GM12801 (cell line): ENCODE data around the gene ATP4A.

Source experiments
- CTCF ChIP-seq: IDR thresholded peaks from one replicate; pipeline ENCODE4 v1.5.1; 2011; ENCODE audit warnings: control low read depth; ENCODE audit not compliant: insufficient read length; ENCODE audit errors: extremely low read depth

Gene ATP4A

DNA sequence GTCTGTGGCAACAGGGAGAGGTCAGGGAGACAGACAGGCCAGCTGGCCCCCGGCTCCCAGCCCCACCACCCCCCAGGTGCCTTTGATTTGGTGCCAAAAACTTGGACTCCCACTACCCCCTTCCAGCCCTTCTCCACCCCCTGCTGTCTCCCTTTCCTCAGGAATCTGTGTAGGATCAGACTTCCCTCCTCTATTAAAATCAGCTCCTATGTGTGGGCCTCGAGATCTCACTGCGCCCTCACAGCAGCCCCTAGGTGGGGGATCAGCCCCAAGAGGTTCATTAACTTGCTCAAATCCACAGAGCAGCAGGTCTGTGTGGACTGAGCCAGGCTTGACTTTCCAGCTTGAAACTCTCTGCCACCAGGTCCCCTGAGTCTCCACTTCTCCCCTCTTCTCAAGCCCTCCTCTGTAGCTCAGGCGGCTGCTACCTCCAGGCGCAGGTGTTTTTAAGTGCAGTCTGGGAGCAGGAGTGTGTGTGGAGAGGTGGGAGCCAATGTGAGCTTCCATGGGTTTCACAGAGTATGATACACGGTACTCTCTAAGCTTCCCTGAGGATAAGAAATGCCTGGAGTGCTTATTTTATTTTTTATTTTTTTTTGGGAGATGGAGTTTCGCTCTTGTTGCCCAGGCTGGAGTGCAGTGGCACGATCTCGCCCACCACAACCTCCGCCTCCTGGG lies 28.5 kb downstream of the ATP4A start:
- no peak for TF ChIP-seq CTCF

GRCh38 chr19:35533822-35534392 lies 29.6 kb downstream of the ATP4A start:
- no peak for TF ChIP-seq CTCF

DNA sequence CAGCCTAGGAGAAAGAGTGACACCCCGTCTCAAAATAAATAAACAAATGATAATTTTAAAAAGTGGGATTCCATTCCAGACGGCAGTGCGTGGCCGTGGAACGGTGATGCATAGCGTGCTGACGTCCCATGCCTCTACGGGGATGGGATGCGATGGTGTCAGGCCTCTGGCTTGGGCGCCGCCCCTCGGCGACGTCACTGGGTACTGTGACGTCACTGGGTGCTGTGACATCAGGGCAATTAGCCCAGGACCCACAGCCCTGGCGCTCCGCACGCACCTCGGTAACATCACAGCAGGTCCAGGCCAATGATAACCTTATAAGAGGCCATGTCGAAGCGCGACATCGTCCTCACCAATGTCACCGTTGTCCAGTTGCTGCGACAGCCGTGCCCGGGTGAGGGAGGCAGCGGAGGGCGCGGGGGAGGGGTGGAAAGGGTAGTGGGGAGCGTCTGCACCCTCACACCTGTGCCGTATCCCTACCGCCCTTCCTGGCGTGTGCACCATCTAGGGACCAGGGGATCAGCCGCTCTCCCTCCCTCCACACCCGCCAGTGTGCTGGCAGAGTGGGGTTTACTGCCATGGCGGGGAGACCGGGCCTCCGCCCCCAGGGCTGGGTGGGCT lies 30.1 kb downstream of the ATP4A start, which contains the start of gene GAPDHS:
Gene GAPDHS (plus strand): TSS at position 256 of the 621 bp plus-strand sequence. CDS start 72 bp downstream, at position 328.
- TF ChIP-seq CTCF, result no peak

GRCh38 chr19:35531291-35531690 lies 32.2 kb downstream of the ATP4A start:
- TF ChIP-seq CTCF, result no peak

DNA sequence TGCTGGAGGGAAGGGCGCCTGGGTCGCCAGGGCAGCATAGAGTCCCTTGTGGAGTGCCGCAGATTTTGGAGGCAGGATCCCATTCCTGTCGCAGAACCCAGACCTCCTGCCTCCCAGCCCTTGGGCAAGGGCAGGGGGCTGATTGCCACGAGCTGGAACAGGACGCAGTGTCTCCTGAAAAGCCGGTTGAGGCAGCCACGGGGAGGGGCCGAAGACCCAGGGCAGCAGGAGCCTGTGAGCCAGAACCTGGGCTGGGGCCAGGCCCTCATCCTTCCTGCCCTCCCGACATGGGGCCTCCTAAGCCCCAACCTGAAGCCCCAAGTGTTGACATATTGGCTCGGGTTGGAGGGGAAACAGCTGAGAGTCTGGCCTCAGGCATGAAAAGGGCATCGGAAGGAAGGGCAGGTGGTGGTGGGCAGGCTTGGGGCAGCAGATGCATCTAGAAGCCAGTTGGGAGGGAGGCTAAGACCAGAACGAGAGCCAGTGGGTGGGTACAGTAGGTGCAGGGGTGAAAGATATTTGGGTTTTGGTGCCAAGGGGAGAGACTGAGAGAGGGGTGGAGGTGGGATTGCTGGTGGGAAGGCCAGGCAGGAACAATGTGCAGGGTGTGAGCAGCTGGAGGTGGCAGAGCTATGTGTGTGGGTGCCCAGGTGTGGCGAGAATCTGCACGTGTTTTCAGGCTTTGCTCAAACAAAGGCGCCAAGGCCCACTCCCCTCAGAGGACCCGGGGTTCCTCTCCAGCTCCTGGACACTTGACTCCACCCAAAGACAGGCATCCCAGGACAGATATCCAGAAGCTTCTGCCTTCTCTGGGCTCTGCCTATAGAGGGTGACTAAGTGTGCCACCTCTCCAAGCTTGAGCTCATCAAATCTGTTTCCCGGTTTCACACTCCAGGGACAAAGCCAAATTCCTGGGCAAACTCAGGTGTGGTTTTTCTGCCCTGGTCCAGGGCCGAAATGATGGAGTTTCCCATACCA lies 33.9 kb downstream of the ATP4A start:
- no peak for TF ChIP-seq CTCF

DNA sequence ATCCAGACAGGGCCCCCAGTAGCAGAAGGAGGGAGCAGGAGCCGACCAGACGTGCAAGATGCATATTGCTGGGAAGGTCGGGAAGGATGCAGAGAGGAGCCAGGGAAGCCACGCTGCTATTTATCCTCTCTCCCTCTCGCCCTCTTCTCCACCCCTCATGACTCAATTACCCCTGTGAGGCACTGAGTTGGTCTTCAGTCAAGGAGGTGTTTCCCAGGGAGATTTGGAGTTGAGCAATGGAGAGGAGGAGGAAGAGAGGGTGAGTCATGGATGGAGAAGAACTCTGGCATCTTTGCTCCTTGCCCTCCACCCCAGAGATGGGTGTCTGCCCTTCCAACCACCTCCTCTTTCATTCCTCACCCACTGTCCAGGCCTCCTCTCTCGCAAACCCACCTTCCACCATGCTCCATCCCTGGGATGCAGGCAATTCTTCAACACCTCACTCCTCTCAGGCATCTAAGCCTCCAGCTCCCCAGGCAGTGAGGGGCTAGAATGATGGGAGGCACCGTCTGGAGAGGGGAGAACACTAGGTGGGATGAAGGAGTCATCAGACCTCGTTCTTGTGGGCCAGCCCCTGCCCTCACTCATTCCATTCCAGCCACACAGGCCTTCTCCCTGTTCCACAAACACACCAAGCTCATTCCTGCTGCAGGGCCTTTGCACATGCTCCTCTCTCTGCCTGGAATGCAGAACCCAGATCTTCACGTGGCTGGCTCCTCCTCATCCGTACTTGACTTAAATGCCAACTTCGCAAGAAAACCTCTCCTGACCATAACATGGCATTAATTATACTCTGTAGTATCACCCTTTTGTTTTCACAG lies 35.0 kb downstream of the ATP4A start, which contains the start of gene SBSN:
Gene SBSN (minus strand): TSS at position 94 of the 821 bp plus-strand sequence. CDS start 30 bp downstream, at position 64.
- TF ChIP-seq CTCF, result no peak
